ENCODE results near the gene MAD1L1.

GRCh38 chr7:1994931-1995330 lies 237.8 kb downstream of the MAD1L1 start:
- TF ChIP-seq POLR2A (IDR thresholded peaks at IDR 0.05; ENCODE audit: low read depth, low read length), result no peak
- no peak for TF ChIP-seq POLR2AphosphoS5 (IDR thresholded peaks at IDR 0.05; ENCODE audit: low read depth, low read length)
- no peak for TF ChIP-seq TAF1 (IDR thresholded peaks at IDR 0.05; ENCODE audit: borderline replicate concordance, low read depth, low read length)
